Activated CD8-positive, alpha-beta memory T cell treated with anti-CD3 and anti-CD28 coated beads for 36 hours (primary cell): ENCODE results near the gene EYS. TPM values are rescaled to one million over a fixed set of nuclear protein-coding genes. Genes with fewer than 3 reads are reported as not detected.

ENCODE experiments used
- CTCF ChIA-PET: fragments of 350-600 bp; sonication (Branson Sonifier 250); formaldehyde crosslinking; loops from one replicate; lab custom pipeline; 2021; ENCODE audit warnings: antibody characterized with exemption; lab: Charles Lee
- POLR2A ChIA-PET: fragments of 350-600 bp; sonication (Branson Sonifier 250); formaldehyde crosslinking; loops from one replicate; lab custom pipeline; 2021; ENCODE audit warnings: antibody characterized with exemption; lab: Charles Lee
- total RNA-seq, 2 experiments: library from RNA; stranded (reverse); gene quantifications; one replicate each; pipeline ENCODE4 v1.2.3, GENCODE V29; 2021

The EYS gene
- total RNA-seq, 2 experiments from 2014 or later = not detected

GRCh38 chr6:64714073-64714472 is 993.0 kb downstream of the EYS start:
- CTCF ChIA-PET = no interaction called here
- POLR2A ChIA-PET = no interaction called here

GRCh38 chr6:64713175-64713574 is 993.9 kb downstream of the EYS start:
- CTCF ChIA-PET = no interaction called here
- POLR2A ChIA-PET = no interaction called here

DNA sequence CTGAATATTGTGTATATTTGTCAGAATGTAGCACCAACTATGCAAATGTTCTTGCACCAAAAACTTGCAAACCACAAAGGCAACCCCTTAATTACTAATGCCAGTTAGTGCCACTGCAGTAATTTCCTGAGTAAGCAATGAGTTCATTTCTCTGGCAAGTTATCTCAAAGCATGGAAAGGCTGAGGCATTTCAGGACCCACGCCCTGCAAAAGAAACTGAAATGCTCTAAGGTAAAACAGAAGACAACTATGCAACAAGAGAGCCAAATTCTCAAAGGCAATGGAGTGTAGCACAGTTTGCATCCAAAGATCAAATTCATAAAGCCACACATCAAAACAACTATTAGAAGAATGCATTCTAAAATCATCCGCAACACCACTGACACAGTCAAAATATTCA is 994.4 kb downstream of the EYS start:
- CTCF ChIA-PET = no interaction called here
- POLR2A ChIA-PET = no interaction called here

- CTCF ChIA-PET = no interaction called here
- POLR2A ChIA-PET = no interaction called here
Measured at GRCh38 chr6:64703922-64704321, 1003.1 kb downstream of the EYS start.

GRCh38 chr6:64696053-64696452 is 1011.0 kb downstream of the EYS start:
- ChIA-PET CTCF (no interaction called here), POLR2A (no interaction called here)

DNA sequence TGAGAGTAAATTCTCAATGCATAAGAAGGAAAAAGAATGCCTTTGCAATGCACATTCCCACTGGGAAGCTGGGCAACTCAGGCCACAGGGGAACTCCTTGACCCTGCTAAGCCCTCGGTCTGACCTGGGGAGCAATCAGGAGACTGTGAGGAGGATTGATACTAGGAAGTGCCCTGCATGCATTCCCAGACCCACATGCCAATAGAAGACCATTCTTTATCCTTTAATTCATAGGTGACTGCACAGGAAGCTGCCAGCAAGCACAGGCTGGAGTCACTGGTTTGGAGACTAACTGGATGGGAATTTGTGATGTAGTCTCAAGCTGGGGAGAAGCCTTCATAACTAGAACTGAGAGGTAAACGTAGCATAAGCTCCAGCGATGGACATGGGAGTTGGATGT is 1012.7 kb downstream of the EYS start:
- ChIA-PET POLR2A (no interaction called here), CTCF (no interaction called here)

GRCh38 chr6:64691064-64691463 is 1016.0 kb downstream of the EYS start:
- POLR2A ChIA-PET = no interaction called here
- CTCF ChIA-PET = no interaction called here

GRCh38 chr6:64685401-64685800 is 1021.6 kb downstream of the EYS start:
- ChIA-PET POLR2A (no interaction called here), CTCF (no interaction called here)

- CTCF ChIA-PET = no interaction called here
- POLR2A ChIA-PET = no interaction called here
Measured at GRCh38 chr6:64683682-64684081, 1023.3 kb downstream of the EYS start.

- CTCF ChIA-PET = no interaction called here
- POLR2A ChIA-PET = no interaction called here
Measured at GRCh38 chr6:64681416-64682160, 1025.4 kb downstream of the EYS start.

DNA sequence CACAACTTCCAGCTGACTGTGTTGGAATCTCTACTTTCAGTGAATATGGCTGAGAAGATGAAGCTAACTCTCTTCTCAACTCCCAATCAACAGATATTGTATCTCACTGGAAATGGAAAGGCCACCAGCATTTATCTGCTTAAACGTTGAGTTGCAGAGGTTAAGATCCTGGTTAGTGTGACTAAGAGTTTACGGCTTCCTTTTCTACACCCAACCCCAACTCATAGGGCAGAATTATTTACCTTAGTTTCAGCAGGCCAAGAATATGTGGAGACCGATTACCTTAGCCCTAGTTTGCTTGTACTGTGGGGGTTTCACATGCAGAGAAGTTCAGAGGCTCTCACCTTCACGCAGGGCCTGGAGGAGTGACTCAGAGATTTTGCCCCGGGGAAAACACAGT is 1026.6 kb downstream of the EYS start:
- POLR2A ChIA-PET = no interaction called here

DNA sequence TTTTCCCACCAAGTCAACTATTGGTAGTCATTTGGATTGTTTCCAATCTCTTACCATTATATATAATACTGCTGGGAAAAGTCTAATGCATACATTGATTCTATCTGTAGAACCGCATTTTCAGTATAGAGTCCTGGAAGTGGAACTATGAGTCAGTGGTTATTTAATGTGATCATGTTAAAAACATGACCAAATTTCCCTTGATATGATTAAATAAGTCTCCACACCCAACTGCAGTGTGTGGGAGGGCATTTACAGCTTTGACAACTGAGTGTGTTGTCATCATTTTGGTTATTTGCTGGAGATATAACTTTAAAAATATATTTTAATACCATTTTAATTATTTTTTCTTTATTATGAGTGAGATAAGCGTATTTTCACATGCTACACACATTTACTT is 1027.6 kb downstream of the EYS start:
- ChIA-PET POLR2A (no interaction called here), CTCF (no interaction called here)

More for the DNA sequence above, 1026.6 kb downstream of the EYS start:
- CTCF ChIA-PET = no interaction called here

GRCh38 chr6:64672651-64673050 is 1034.4 kb downstream of the EYS start:
- ChIA-PET CTCF (no interaction called here), POLR2A (no interaction called here)

DNA sequence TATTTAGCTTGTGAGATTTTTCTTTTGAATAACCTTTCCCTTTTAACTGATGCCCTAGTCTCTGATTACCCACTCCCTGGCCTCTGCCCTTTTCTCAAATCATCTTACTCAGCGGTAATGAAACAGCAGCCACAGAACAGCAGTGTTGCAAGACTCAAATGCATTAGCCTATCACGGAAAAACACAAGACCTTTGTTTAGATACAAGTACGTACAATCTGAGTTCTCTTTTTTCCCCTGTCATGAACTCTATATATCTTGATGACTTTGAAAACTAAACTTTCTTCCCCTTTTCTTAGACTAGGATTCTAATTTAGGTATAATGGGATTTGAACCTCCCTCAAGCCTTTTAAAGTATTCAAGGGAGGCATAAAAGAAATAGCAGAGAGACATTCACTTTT is 1034.9 kb downstream of the EYS start:
- POLR2A ChIA-PET = no interaction called here
- CTCF ChIA-PET = no interaction called here

- ChIA-PET POLR2A (no interaction called here), CTCF (no interaction called here)
Measured at GRCh38 chr6:64665137-64665536, 1041.9 kb downstream of the EYS start.

- CTCF ChIA-PET = no interaction called here
- POLR2A ChIA-PET = no interaction called here
Measured at GRCh38 chr6:64664480-64664879, 1042.5 kb downstream of the EYS start.

DNA sequence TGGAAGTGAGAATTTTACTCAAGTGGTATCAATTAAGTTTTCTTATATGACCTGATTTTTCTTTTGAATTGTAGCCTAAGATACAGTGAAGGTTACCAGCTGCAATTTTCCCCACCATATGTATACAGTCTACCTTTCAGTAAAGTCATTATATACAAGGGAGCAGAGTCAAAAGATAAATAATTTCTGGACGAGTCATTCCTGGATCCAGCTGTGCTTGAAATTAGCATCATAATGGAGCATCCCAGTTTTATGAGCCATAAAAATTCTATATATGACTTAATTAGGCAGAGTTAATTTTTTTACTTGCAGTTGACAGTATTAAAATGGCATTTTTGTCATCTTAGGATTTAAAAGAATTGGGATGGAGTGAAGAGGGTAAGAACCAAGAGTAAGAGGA is 1063.0 kb downstream of the EYS start:
- ChIA-PET POLR2A (no interaction called here), CTCF (no interaction called here)

GRCh38 chr6:64630901-64631300 is 1076.1 kb downstream of the EYS start:
- ChIA-PET POLR2A (no interaction called here), CTCF (no interaction called here)

DNA sequence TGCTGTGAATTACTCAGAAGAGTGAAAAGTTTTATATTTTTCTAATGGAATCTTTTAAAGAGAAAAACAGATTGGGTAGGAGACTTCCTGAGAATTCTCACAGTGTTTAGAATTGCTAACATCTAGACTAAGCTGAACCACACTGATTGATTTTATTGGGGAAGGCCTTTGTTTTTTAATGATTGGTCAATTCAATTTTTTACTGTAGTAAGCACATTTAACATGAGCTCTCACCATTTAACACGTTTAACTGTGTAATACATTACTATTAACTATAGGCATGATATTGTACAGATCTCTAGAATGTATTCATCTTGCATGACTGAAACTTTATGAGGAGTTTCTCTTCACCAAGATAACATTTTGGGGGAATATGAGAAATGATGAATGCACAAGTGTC is 1084.1 kb downstream of the EYS start:
- CTCF ChIA-PET = no interaction called here
- POLR2A ChIA-PET = no interaction called here

DNA sequence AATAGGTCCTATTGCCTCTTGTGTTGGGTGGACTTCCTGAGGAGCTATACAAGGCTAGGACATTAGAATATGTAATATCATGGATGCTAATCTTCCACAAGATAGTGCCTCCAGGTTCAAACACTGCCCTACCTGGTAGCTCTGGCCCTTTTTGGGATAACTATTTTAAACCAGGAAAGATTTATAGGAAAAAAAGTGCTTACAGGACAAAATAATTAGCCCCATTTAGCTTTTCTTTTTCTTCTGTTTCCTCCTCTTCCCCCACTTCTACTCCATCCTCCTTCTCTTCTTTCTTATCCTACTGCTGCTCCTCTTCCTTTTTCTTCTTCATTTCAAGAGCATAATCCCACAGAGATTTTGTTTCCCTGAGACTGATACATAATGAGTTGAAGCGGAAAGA is 1104.0 kb downstream of the EYS start:
- ChIA-PET POLR2A (no interaction called here), CTCF (no interaction called here)

DNA sequence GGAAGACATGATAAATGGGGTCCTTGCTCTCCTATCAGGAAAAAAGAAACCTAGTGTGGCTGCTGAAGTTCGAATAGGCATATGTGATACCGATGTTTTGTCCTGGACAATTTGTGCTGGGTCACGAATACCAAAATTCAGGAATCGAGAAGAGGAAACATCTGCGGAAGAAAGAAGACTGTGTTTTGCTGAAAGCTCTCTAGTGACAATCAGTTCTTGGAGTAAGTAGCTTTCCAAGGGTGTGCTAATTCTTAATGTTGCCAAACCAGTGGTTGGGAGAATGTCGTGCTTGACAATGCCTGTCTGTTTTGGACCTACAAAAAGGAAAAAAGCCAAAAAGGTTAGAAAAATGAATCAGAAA is 1115.4 kb downstream of the EYS start:
- POLR2A ChIA-PET = no interaction called here

More for the DNA sequence above, 1115.4 kb downstream of the EYS start:
- CTCF ChIA-PET = no interaction called here
